GM19351 (cell line): ENCODE data around the gene TECR.
"Not testable (repeated sequence)": the region's sequence is repeated elsewhere in the genome, so short reads cannot be mapped to it uniquely, and the experiment has no call there.

Experiments
- ATAC-seq: cut with Tn5 transposase; IDR thresholded peaks from one replicate; pipeline ENCODE4 v1.9.1; 2021; ENCODE audit warnings: mild to moderate bottlenecking, moderate library complexity; ENCODE audit not compliant: unreplicated experiment

Gene TECR, protein sequence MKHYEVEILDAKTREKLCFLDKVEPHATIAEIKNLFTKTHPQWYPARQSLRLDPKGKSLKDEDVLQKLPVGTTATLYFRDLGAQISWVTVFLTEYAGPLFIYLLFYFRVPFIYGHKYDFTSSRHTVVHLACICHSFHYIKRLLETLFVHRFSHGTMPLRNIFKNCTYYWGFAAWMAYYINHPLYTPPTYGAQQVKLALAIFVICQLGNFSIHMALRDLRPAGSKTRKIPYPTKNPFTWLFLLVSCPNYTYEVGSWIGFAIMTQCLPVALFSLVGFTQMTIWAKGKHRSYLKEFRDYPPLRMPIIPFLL

DNA sequence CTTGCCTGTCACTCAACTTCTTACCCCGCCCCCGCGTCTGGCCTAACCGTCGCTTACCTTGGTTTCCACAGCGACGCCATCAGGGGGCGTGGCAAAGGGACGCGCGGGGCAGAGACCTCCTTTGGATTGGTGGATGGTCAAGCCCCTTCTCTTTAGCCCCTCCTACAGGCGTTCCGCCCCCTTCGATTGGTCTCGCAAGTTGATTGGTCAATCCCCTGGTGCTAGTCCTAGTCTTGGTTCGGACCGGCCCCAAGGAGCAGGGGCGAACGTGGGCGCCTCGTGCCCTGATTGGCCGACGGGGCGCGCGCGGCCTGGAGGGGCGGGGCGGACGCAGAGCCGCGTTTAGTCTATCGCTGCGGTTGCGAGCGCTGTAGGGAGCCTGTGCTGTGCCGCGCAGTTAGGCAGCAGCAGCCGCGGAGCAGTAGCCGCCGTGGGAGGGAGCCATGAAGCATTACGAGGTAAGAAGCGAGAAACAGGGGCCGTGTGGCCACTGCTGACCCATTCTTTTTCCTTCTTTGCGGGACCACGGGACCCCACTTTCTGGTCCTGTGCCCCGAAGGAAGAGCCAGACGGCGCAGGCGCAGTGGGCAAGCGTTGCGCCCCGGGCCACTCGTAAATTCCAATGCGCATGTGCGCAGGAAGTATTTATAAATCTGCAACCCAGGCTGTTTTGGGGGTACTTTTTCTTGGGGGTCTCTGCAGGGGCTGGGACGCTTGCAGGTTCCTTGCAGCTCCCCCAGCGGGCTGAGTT lies at the start of gene TECR:
Gene TECR, plus strand, starts transcription at position 341 of the 751 bp plus-strand sequence. Its CDS starts 103 bp downstream, at position 444.
- peak; percentile 92 for ATAC-seq

DNA sequence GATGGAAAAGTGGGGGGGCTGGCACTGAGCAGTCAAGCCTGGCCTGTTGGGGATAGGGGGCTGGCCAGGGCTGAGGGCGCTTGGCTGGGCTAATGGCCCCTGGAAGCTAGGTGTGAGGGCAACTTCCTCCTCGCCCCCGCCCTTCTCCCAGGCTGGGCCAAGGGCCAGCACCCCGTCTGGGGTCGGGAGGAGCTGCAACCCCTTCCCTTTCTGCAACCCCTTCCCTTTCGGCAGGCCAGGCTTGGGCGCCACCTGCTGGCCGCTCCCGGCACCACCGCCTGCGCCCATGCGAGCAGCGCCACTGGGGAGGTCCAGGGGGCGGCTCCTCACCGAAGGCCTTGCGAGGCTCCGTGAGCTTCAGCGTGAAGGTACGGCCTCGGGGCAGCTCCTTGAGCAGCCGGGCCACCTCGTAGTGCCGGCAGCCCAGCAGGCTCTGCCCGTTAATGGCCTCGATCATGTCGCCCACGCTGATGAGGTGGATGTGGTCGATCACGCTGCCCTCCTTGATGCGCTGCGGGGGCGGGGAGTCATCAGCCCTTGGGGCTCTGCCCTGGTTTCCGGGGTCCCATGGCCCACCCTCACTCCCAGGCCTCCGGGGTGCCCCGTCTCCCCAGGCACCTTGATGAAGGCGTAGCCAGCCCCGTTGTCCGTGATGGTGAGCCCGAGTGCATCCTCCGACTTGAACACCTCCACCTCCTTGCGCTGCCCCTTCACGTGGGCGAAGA lies 49.3 kb upstream of the TECR start:
- no peak for ATAC-seq

DNA sequence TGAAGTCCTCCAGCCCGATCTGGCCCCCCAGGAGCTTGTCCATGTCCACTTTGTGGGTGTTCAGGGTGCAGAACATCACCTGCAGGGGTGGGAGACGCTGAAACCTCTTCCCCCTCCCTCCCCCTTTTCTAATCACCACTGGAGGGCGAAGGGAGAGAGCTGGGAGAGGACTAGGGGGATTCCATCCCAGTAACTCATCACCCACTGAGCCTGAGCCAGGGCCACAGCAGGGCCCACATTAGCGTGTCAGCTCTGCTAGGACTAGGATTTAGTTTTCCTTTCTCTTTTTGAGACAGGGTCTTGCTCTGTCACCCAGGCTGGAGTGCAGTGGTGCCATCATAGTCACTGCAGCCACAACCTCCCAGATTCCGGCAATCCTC lies 48.7 kb upstream of the TECR start:
- no peak for ATAC-seq

DNA sequence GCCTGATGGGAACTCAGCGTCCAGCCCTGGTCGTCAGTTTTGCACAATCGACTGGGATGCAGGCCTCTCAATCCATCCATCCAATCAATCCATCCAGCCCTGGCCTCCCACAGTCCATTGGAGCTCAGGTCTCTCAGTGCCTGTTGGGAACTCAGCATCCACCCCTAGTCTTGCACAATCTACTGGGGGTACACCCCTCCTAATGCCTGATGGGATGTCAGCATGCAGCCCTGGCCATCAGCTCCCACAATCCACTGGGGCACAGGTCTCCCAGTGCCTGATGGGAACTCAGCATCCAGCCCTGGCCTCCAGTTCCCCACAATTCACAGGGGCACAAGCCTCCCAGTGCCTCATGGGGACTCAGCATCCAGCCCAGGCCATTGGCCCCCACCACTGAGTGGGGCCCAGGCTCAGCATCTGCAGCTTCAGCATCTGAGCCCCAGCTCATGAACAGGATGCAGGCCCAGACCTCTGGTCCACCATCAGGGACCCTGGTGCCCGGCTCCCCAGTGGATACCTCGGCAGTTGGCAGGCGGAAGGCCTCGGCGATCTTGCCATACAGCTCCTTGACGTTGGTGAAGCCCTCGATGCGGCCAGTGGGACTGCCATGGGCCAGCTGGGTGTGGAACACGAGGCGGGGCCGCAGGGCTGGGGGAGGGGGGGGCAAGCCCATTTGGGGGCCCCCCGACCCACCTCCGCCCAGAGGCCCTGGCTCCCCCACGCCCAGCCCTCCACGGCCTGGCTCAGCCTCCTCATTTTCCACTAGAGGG lies 47.0 kb upstream of the TECR start:
- no peak for ATAC-seq

DNA sequence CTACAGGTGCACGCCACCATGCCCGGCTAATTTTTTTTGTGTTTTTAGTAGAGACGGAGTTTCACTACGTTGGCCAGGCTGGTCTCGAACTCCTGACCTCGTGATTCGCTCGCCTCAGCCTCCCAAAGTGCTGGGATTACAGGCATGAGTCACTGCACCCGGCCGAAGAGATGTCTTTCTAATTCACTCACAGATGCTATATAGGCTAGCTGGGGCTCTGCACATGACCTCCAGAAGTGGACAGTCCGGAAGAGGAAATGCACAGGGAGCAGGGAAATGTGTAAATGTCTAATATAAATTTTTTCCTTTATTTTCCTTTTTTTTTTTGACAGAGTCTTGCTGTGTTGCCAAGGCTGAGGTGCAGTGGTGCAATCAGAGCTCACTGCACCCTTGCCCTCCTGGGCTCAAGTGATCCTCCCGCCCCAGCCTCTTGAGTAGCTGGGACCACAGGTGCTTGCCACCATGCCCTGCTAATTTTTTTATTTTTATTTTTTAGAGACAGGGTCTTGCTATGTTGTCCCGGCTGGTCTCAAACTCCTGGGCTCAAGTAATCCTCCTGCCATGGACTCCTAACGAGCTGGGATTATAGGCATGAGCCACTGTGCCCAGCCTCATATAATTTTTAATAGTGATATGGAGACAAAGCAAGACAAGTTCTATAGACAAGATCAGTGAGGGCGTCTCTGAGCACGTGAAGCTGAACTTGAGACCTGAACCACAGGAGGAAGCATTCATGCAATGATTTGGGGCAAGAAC lies 41.8 kb upstream of the TECR start:
- ATAC-seq, result no peak

DNA sequence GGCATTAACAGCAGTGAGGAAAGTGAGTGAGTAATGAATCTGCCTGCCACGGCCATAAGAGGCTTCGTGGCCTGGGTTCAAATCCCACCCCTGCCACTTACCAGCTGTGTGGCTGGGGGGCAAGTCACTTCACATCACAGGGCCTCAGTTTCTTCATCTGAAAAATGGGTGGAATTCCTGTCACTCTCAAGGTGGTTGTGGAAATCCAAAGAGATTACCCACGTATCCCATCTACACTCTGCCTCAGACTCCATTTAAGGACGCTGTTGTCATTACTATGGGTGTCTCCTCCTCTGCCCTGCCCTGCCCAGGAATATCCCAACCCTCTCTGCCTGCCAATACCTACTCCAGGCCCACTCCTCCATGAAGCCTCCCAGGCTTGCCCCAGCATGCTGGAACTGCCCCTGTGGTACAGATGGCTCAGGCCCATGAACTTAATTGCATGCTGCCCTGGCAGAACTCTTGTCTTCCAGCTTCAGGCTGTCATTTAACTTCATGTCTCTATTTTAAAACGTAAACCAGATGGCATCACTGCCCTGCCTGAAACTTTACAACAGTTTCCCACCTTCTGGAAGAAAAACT lies 36.5 kb upstream of the TECR start:
- no peak for ATAC-seq

DNA sequence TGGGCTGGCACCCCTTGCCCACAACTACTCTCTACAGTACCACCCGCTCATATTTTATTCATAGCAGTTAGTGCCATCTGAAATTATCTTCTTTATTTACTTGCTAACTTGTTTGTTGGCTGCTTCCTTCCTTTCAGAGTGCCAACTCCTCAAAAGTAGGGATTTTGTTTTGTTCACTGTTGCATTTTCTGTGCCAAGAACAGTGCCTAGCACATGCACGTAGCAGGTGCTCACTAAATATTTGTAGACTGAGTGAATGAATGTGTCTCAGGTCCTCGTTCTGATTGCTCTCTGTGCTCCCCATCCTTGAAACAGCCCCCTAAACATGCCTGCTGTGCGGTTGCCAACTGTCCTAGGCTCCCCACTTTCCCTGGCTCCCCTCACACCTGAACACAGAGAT lies 35.0 kb upstream of the TECR start:
- ATAC-seq, result no peak

DNA sequence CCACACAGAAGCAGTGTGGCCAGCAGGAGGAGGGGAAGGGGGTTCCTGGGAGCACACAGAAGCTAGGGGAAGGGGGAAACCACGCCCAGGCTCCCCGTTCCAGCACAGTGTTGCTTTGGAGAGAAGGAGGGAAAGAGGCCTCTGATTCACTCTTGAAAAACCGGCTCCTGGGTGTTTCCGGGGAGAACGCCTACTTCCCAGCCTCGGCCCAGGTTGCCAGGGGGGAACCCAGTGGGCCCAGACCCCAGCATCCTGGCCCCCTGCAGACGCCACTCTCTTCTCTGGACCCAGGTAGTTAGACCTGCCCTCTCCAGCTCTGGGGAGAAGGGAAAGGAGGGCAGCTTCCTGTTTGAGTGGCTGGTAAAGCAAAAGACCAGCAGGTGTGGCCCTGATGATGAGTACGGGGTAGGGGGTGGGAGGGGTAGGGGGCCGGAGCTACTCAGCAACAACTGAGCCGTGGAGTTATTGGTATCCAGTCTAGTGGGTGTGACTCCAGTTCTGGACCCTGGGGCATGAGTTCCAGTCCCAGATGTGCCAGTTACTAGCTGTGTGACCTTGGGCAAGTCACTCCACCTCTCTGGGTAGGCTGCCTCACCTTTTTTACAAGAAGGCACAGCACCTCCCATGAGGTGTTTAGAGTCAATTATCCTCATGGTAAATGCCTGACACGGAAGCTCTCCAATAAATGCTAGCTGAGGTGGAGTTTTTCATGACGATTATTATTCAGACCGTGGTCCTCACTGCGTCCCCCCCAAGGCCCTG lies 34.3 kb upstream of the TECR start:
- ATAC-seq, result no peak

DNA sequence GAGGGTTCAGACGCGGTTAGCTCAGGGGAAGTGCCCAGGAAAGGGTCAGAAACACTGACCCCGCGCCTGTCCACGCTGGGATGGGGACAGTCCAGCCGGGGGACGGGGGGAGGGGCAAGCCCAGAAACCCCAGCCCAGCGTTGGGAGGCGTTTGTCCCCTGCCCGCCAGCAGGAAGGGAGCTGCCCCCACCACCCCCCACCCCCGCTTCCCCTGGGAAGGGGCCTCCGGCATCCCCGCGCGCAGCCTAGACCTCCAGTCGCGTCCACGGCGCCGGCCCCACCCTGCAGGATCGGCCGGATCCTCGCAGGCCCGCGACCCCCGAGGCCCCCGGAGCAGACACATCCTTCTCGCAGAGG lies 33.7 kb upstream of the TECR start:
- no peak for ATAC-seq

DNA sequence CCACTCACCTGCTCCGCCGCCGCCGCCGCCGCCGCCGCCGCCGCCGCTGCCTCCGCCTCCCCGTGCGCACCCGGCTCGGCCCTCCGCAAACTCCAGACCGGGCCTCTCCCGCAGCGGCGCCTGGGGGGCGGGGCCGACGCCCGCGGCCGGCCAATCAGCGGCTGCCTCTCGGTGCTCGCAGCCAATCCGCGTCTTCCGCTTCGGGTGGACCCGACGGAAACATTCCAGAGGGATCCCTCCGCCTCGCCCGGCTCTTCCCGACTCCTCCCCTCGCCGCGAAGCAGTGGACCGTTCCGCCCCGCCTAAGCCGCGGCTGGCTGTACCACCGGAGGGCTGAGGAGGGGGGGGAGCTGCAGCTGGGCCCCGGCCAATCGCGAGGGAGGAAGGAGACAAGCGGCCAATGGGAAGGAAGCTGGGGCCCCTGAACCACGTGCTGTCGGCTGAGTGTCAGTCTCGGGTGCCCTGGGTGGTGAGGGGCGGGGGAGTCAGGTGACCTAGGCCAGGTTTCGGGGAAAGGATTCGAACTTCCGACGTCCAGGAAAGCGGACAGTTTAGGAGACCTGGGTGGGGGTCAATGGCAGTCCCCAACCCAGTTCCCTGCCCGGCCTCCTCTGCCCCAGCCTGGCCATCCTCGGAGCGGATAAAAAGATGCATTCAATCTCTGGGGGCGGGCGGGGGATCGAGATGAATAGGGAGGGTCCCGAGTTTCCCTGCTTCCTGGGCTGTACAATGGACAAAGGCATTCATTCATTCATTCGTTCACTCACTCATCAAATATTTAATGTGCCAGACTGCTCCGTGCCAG lies 33.2 kb upstream of the TECR start, which contains the start of gene GIPC1:
Gene GIPC1, minus strand, starts transcription at position 99 of the 805 bp plus-strand sequence. CDS start 13,151 bp downstream, outside the sequence.
- no peak for ATAC-seq

DNA sequence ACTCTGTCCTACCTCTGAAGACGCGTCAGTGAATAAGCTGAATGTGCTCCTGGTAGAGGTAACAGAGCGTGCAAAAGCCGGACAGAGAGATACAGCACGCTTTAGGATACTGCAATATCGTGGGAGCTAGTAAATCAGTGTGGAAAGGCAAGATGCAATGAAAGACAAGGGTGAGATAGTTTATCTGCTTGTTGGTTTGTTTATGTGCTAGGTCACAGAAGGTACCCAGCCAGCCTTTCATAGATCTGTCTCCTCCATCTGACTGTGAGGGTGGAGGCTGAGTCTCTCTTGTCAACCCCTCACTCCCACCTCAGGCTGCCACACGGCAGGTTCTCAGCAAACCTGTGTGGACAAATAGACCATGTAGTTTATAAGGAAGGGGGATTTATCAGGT lies 32.6 kb upstream of the TECR start:
- ATAC-seq, result no peak

DNA sequence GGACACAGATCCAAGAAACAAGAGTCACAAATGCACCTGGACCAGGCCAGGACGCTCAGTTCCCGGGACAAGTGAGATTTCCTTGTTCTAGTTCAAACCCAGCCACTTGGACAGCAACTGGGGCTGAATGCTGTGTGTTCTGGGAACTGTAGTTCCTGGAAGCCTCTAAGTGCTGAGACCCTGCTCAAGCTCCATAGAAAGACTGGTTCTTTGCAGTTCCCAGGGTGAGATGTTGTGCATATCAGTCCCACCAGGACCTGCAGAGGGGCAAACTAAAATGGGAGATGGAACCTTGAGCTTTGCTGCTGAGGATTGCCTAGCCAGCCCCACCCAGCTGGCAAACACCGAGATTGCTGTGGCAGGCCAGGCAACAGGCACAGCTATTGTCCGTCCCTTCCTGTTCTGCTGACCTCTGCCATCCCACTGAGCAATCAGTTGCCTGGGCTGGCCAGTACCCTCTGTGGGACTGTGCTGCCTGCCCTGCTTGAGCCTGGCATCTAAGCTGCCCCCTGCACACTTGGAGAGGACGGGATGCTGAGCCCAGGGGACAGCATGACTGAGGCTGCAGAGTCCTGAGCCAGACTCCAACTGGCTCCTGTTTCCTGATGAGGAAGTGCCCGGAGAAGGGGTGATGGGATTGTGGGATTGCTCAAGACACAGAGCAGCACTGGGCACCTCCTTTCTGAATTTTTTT lies 32.0 kb upstream of the TECR start:
- no peak for ATAC-seq

DNA sequence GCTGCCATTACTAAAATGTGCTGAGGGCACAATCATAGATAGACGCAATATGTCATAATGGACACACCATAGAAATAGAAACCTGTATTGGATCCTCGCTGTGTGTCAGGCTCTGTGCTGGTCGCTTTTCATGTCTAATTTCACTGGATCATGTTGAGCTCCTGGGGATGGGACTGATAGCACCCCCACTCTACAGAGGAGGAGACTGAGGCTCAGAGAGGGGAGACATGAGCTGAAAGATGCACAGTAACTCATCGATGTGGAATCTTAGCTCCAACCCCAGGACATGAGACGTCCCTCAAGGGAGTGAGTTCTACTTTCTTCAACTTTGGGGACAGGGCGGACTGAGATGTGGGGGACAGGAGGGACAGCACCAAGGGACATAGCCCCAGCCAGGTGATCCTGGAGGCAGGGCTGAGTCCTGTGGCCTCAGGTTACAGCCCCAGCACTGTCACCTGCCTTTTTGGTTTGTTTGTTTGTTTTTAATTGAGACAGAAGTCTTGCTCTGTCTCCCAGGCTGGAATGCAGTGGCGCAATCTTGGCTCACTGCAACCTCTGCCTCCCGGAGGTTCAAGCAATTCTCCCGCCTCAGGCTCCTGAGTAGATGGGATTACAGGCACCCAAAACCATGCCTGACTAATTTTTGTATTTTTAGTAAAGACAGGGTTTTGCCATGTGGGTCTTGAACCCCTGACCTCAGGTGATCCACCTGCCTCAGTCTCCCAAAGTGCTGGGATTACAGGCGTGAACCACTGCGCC lies 26.9 kb upstream of the TECR start:
- no peak for ATAC-seq

DNA sequence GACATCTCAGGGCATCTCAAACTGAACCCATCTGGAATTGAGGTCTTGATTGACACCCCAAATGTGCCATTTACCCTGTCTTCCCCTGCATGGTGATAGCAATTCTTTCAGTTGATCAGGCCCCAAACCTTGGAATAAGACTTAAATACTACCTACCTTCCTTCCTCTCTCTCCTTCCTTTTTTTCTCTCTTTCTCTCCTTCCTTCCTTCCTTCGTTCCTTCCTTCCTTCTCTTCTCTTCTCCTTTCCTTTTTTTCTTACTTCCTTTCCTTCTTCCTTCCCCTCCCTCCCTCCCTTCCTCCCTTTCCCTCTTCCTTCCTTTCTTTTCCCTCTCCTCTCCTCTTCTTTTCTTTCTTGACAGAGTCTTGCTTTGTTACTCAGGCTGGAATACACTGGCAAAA lies 26.1 kb upstream of the TECR start:
- no peak for ATAC-seq

DNA sequence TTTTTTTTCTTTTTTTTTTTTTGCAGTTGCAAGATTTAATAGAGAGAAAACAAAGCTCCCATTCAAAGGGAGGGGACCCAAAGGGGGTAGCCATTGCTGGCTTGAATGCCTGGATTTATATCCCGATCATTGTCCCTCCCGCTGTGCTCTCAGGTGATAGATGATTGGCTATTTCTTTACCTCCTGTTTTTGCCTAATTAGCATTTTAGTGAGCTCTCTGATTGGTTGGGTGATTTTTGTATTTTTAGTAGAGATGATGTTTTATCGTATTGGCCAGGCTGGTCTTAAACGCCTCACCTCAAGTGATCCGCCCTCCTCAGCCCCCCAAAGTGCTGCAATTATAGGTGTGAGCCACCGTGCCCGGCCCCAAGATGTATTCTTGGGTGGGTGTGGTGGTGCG lies 24.8 kb upstream of the TECR start:
- not testable (repeated sequence) for ATAC-seq

DNA sequence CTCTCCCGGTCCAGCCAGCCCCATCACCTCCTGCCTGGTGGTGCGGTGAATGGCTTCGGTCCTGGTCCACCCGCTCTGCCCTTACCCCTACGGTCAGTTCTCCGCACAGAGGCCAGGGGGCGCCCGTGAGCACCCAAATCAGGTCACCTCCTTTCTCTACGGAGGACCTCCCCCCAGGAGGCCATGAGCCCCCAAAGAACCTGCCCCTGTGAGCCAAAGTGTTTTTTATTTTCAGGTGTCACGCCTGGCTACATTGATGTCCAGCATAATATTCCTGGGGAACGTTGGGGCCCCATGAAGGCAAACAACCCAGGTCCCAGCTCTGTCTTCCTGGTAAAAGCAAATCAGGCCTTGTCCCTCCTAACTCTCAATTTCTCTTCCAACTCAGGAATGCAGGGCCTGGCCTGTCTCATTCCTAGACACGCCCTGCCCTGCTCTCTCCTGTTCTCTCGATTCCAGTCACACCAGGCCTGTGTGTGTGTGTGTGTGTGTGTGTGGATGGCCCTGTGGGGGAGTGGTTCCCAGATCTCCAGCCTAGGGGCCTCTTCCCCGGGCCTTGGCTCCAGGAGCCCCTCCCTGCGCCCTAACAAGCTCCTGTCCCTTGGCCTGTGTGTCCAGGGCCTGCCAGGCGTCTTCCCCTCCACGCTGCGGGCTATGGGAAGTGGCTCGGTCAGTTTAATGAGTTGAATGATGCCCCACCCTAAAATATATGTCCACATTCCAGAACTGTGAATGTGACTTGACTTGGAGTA lies 23.7 kb upstream of the TECR start:
- ATAC-seq, result no peak
